Measurements from ENCODE around the gene CACNA2D4.

GRCh38 chr12:1913377-1914113 lies 4.9 kb downstream of the CACNA2D4 start:
- no peak for TF ChIP-seq SP1 (IDR thresholded peaks at IDR 0.05)
- no peak for TF ChIP-seq ZNF384 (IDR thresholded peaks at IDR 0.05)
- TF ChIP-seq BHLHE40 (IDR thresholded peaks at IDR 0.05; ENCODE audit: borderline replicate concordance), result no peak
- TF ChIP-seq L3MBTL2 (conservative IDR thresholded peaks at IDR 0.05), result no peak
- TF ChIP-seq SUZ12 (IDR thresholded peaks at IDR 0.05), result no peak
- no peak for TF ChIP-seq NFRKB (IDR thresholded peaks at IDR 0.05)
- no peak for TF ChIP-seq ELF4 (IDR thresholded peaks at IDR 0.05)
- no peak for TF ChIP-seq PKNOX1 (IDR thresholded peaks at IDR 0.05)
- TF ChIP-seq ARNT (IDR thresholded peaks at IDR 0.05), result no peak

All from HEK293T (cell line).